ENCODE measurements around the gene POLD1.

Gene POLD1

GRCh38 chr19:50420808-50421207 is 36.7 kb downstream of the POLD1 start:
- Histone ChIP-seq H3K79me2 (ENCODE audit: low read length) (peaks cover 49% of the 10 kb centered on the region), H3K4me3 (ENCODE audit: low read length) (peak overlapping the region; percentile 91), H3K4me1 (ENCODE audit: low read length) (peaks cover 64% of the 10 kb centered on the region), H3K27ac (ENCODE audit: low read length) (peak overlapping the region; percentile 91), H3K36me3 (replicated peaks; ENCODE audit: low read depth, low read length) (peaks cover 58% of the 10 kb centered on the region), H3K9me3 (ENCODE audit: insufficient read depth, low read length) (0 out of 2 replicates have a peak, but pooled peaks cover 3% of the 10 kb centered on the region), H3K27me3 (ENCODE audit: low read depth, low read length) (no peaks in the 10 kb centered on the region), H3K4me2 (ENCODE audit: low read length) (peak overlapping the region; percentile 94), H4K20me1 (ENCODE audit: insufficient read depth, low read length) (peaks cover 42% of the 10 kb centered on the region), H3K9ac (ENCODE audit: low read length) (peak overlapping the region; percentile 98), H2AFZ (ENCODE audit: low read depth, low read length) (no peak overlapping the region)
- TF ChIP-seq EZH2phosphoT487 (IDR thresholded peaks at IDR 0.05; ENCODE audit: low read depth) (no peak), CTCF (IDR thresholded peaks at IDR 0.05; ENCODE audit: low read depth, low read length) (no peak)

GRCh38 chr19:50422397-50423278 is 38.5 kb downstream of the POLD1 start:
- Histone ChIP-seq H3K27me3 (ENCODE audit: low read depth, low read length) (no peaks in the 10 kb centered on the region), H3K27ac (ENCODE audit: low read length) (peak overlapping the region; percentile 91), H4K20me1 (ENCODE audit: insufficient read depth, low read length) (peaks cover 45% of the 10 kb centered on the region), H2AFZ (ENCODE audit: low read depth, low read length) (no peak overlapping the region), H3K4me2 (ENCODE audit: low read length) (peak overlapping the region; percentile 94), H3K9ac (ENCODE audit: low read length) (peak overlapping the region; percentile 62), H3K4me3 (ENCODE audit: low read length) (peak overlapping the region; percentile 91), H3K79me2 (ENCODE audit: low read length) (peaks cover 49% of the 10 kb centered on the region), H3K9me3 (ENCODE audit: insufficient read depth, low read length) (0 out of 2 replicates have a peak, but pooled peaks cover 3% of the 10 kb centered on the region), H3K4me1 (ENCODE audit: low read length) (peaks cover 51% of the 10 kb centered on the region), H3K36me3 (replicated peaks; ENCODE audit: low read depth, low read length) (peaks cover 66% of the 10 kb centered on the region)
- TF ChIP-seq CTCF (IDR thresholded peaks at IDR 0.05; ENCODE audit: low read depth, low read length): no peak
- no peak for TF ChIP-seq EZH2phosphoT487 (IDR thresholded peaks at IDR 0.05; ENCODE audit: low read depth)

- H2AFZ ChIP-seq (ENCODE audit: low read depth, low read length): no peak overlapping the region
- peak overlapping the region; percentile 18 for H3K4me2 ChIP-seq (ENCODE audit: low read length)
- no peak overlapping the region for H3K9ac ChIP-seq (ENCODE audit: low read length)
- 0 out of 2 replicates have a peak, but pooled peaks cover 3% of the 10 kb centered on the region for H3K9me3 ChIP-seq (ENCODE audit: insufficient read depth, low read length)
- peaks cover 48% of the 10 kb centered on the region for H3K79me2 ChIP-seq (ENCODE audit: low read length)
- no peaks in the 10 kb centered on the region for H3K27me3 ChIP-seq (ENCODE audit: low read depth, low read length)
- peaks cover 75% of the 10 kb centered on the region for H3K36me3 ChIP-seq (replicated peaks; ENCODE audit: low read depth, low read length)
- TF ChIP-seq CTCF (IDR thresholded peaks at IDR 0.05; ENCODE audit: low read depth, low read length) (no peak), EZH2phosphoT487 (IDR thresholded peaks at IDR 0.05; ENCODE audit: low read depth) (no peak)
- peaks cover 51% of the 10 kb centered on the region for H4K20me1 ChIP-seq (ENCODE audit: insufficient read depth, low read length)
- 0 out of 2 replicates have a peak overlapping the region, but pooled peaks have one; percentile 17 for H3K4me3 ChIP-seq (ENCODE audit: low read length)
- H3K27ac ChIP-seq (ENCODE audit: low read length): peak overlapping the region; percentile 91
- peaks cover 51% of the 10 kb centered on the region for H3K4me1 ChIP-seq (ENCODE audit: low read length)
Measured at GRCh38 chr19:50423279-50424113, 39.3 kb downstream of the POLD1 start.

Measured in OCI-LY3 (cell line).